HG03354 (cell line): ENCODE measurements around the gene ABCC4.

Source experiments
- ATAC-seq: cut with Tn5 transposase; IDR thresholded peaks from one replicate; pipeline ENCODE4 v1.9.1; 2021; ENCODE audit warnings: mild to moderate bottlenecking; ENCODE audit not compliant: unreplicated experiment, poor library complexity, severe bottlenecking

The ABCC4 gene

GRCh38 chr13:95030821-95031343, 270.4 kb downstream of the ABCC4 start:
- no peak for ATAC-seq

DNA sequence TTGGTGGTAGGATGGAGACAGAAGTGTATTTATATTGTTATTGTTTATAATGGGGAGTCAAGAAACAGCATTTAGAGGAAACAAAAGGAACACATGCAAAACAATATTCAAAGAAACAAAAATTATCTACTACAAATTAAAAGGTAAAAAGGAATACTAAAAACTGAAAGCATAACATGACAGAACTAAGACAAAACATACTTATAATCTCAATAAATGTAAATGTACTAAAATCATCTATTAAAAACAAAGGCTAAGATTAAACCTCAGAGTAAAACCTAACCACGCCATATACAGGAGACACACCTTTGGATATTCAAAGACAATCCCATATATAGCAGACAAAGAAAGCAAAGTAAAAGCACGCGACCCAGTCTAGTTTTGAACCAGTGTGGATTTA, 273.6 kb downstream of the ABCC4 start:
- no peak for ATAC-seq

DNA sequence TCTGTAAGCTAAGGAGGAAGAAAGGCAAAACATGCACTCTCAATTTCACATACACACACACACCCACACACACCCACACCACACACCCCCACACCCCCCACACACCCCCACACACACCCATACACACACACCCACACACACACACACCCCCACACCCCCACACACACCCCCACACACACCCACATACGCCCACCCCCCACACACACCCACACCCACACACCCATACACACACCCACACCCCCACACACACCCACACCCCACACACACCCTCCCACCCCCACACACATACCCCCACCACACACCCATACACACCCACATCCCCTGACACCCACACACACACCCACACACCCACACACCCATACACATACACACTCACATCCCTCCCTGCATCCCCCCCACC, 276.1 kb downstream of the ABCC4 start:
- no peak for ATAC-seq

GRCh38 chr13:95023405-95023804, 277.8 kb downstream of the ABCC4 start:
- ATAC-seq: no peak

- peak; percentile 38 for ATAC-seq
Measured at GRCh38 chr13:95020298-95020987, 280.8 kb downstream of the ABCC4 start.

- peak; percentile 76 for ATAC-seq
Measured at GRCh38 chr13:95019886-95020285, 281.4 kb downstream of the ABCC4 start.

GRCh38 chr13:95007322-95007721, 293.9 kb downstream of the ABCC4 start:
- no peak for ATAC-seq

DNA sequence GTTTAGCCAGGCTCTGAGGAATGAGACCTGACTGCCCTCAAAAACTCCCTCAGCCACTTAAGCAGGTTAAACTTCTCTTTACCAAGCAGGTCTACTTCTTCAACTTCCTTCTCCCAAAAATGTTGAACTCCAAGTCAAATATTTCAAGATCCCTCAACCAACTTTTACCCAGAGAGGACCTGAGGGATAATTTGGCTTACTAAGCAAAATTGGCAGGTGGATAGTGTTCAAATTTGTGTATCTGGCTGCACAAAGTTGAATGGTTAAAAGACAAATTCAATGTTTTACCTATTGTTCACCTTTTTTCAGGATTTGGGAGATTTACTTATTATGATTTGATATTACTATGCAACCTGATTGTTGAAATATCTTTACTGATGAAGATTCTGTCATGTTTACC, 296.0 kb downstream of the ABCC4 start:
- ATAC-seq: no peak

- ATAC-seq: no peak
Measured at GRCh38 chr13:95003019-95003813, 298.0 kb downstream of the ABCC4 start.

DNA sequence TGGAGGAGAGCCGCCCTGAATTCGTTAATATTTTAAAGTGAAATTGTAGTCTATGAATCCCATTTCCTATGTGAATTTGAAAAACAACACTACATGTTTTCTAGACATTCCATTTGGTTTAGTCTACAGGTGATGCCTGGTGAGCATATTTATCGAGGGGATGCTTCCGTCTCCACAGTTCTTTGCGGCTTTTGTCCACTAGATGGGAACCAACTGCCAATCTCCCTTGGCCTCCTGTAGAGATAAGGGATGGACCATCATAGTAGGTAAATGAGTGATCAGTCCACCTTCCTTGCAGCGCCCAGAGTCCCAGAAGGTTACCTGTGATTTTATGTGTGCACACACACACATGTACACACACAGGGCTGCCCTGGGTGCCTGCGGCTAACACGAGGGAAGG, 299.1 kb downstream of the ABCC4 start:
- no peak for ATAC-seq

GRCh38 chr13:94999871-95000270, 301.4 kb downstream of the ABCC4 start:
- no peak for ATAC-seq

DNA sequence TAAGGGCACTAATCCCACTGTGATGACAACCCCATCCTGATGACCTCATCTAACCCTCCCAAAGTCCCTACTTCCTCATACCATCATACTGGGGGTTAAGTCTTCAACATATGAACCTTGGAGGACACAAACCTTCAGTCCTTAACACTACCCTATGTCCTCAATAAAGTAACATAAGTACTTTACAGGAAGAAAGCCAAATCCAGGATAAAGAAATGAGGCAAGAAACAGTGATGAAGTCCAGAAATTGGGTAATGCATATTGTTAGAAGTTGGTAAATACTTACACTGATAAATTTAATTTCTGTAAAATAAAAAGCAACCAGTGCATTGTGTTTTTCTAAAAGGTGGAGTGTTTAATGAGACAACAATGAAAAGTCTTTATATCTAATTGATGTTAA, 304.1 kb downstream of the ABCC4 start:
- no peak for ATAC-seq

DNA sequence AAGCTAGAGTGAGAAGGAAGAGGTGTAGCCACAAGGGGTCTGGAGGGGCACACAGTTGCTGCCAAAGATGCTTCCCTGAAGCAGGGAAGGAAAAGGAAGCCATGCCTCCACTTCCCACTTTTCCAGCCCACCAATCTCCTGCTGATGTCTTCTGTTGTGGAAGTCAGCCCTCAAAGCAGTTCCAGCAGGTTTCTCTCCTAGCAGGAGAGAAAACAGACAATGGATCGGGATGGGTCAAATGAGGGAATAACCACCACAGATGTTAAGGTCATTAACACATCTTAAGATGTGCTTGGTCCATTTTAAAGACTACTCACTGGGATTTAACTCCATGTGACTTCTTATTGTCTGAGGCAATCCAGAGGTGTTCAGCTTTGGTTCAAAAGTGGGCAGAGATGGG, 304.8 kb downstream of the ABCC4 start:
- ATAC-seq: no peak

GRCh38 chr13:94994506-94994905, 306.7 kb downstream of the ABCC4 start:
- ATAC-seq: no peak

DNA sequence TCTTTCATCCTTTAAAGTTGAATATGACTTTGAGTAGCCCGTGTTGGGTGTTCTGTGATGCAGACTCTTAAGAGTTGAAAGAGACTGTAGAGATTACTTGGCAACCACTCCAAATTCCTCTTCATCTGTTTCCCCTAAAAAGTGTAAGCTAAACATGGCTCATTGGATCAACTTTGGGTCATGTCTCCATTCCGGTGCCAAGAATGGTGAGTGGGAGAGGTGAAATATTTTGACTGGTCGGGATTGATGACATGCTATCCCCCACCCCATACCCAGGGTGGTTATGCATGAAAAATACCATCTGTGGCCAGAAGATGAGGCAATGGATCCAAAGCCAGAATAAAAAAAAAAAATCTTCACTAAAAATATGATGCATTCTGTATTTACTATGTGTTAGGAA, 307.6 kb downstream of the ABCC4 start:
- no peak for ATAC-seq

DNA sequence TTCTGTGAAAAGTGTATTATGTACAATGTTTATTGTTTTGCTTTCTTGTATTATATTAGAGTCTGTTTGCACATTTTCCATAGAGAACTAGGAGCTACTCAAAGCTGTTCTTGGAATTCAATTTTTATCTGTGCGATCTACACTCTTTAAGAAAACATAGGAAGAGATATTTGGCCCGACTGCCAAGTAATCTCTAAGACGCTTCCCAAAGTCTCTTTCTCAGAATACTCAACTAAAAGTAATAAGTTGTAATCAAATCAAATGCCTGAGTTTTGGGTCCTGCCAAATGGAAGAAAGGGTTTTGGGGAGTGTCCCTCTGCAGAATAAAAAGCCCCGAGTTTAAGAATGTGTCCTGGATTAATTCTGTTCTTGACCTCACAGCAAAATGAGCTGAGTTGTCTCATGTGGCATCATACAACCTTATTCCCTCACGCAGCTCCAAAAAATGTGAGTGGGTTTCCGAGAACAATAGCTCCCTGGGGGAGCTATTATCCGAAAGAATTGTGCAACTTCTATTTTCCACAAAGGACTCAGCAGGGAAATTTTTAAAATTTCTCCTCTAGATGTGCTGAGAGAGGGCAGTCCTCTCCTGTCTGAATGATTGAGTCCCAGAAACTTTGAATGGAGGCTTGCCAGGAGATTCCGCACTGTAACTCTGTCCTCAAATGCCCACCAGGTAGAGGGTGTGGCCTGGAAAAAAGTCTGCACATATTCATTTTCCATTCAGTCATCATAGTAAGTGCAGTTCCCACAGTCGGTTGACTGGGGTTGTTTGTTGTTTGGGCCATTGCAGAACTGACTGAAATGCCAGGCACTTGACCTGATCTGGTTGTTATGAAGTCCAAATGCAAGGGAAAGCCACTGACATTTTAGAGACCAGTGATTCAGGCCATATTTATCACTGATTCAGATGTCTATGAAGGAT, 309.0 kb downstream of the ABCC4 start:
- no peak for ATAC-seq

DNA sequence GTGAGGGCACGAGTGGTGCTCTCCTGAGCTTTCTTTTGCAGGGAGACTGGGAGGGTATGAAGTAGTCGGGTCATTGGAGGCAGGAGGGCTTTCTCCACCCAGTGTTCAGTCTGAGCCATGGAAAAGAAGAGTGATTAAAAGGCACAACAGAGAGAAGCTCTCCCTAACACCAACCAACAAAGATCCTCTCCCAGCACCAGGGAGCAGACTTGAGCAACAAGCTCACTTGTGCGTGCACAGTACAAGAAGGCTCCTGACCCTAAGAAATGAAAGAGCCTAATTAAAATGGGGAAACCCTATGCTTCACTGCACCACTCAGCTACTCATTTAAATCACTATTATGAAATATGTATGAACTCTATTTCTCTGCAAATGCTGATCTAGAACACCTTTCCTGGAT, 312.6 kb downstream of the ABCC4 start:
- ATAC-seq: no peak

DNA sequence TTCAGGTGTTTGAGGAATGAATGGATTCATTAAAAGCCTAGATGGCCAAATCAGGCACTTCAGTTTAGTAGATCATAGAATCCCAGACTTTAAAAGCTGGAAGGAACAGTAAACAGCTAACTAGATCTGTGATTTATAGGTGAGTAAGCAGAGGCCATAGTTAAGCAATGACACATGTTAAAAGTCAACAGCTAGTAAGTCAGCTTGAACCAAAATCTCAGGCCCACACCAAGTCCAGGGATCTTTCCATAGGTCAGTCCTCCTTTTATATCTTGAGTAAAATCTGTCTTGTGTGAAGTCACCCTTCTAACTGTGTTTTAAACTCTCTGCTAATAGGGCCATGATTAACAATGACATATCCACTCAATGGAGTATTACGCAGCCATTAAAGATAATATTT, 313.4 kb downstream of the ABCC4 start:
- no peak for ATAC-seq

DNA sequence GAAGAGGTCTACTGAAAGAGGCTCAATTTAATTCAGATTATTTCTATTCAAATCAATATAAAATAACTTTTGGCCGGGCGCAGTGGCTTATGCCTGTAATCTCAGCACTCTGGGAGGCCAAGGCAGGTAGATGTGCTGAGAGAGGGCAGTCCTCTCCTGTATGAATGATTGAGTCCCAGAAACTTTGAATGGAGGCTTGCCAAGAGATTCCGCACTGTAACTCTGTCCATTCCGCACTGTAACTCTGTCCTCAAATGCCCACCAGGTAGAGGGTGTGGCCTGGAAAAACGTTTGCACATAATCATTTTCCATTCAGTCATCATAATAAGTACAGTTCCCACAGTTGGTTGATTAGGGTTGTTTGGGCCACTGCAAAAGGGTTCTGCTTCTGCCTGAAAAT, 314.2 kb downstream of the ABCC4 start:
- ATAC-seq: no peak

GRCh38 chr13:94984958-94985357, 316.3 kb downstream of the ABCC4 start:
- ATAC-seq: no peak
